PC-3 (cell line): Measurements from ENCODE around the gene PDCD5.

Experiments used
- EZH2 ChIP-seq: fragments of 300-600 bp; sonication (generic); IDR thresholded peaks from one replicate; pipeline ENCODE4 v1.6.1; 2017; ENCODE audit warnings: antibody characterized with exemption, mild to moderate bottlenecking, low read length; ENCODE audit not compliant: unreplicated experiment
- TF ChIP-seq, protein P1 (sequence below): fragments of 300-600 bp; sonication (generic); conservative IDR thresholded peaks from 2 replicates; pipeline ENCODE4 v1.5.1; 2017; ENCODE audit warnings: antibody characterized with exemption, low read depth, mild to moderate bottlenecking, low read length

GRCh38 chr19:32539240-32539916 lies 41.6 kb upstream of the PDCD5 start:
- TF ChIP-seq, protein P1, sequence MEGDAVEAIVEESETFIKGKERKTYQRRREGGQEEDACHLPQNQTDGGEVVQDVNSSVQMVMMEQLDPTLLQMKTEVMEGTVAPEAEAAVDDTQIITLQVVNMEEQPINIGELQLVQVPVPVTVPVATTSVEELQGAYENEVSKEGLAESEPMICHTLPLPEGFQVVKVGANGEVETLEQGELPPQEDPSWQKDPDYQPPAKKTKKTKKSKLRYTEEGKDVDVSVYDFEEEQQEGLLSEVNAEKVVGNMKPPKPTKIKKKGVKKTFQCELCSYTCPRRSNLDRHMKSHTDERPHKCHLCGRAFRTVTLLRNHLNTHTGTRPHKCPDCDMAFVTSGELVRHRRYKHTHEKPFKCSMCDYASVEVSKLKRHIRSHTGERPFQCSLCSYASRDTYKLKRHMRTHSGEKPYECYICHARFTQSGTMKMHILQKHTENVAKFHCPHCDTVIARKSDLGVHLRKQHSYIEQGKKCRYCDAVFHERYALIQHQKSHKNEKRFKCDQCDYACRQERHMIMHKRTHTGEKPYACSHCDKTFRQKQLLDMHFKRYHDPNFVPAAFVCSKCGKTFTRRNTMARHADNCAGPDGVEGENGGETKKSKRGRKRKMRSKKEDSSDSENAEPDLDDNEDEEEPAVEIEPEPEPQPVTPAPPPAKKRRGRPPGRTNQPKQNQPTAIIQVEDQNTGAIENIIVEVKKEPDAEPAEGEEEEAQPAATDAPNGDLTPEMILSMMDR, result no peak
- no peak for TF ChIP-seq EZH2
